ENCODE results near the gene MCC.

Gene MCC

GRCh38 chr5:113221294-113222176 is 266.7 kb downstream of the MCC start:
- Mint-ChIP-seq H3K36me3 (no peaks in the 10 kb centered on the region), H3K27me3 (peaks cover 26% of the 10 kb centered on the region), H3K27ac (no peak overlapping the region), H3K4me3 (no peak overlapping the region), H3K9me3 (no peaks in the 10 kb centered on the region), H3K4me1 (no peaks in the 10 kb centered on the region)
- no peak for ATAC-seq

GRCh38 chr5:113219695-113220094 is 268.6 kb downstream of the MCC start:
- Mint-ChIP-seq H3K27me3 (peaks cover 16% of the 10 kb centered on the region), H3K27ac (no peak overlapping the region), H3K4me1 (no peaks in the 10 kb centered on the region), H3K36me3 (no peaks in the 10 kb centered on the region), H3K9me3 (no peaks in the 10 kb centered on the region), H3K4me3 (no peak overlapping the region)
- ATAC-seq: no peak

GRCh38 chr5:113218906-113219517 is 269.2 kb downstream of the MCC start:
- no peak overlapping the region for H3K4me3 Mint-ChIP-seq
- H3K27me3 Mint-ChIP-seq: peaks cover 16% of the 10 kb centered on the region
- no peaks in the 10 kb centered on the region for H3K4me1 Mint-ChIP-seq
- ATAC-seq: no peak
- H3K36me3 Mint-ChIP-seq: no peaks in the 10 kb centered on the region
- H3K27ac Mint-ChIP-seq: no peak overlapping the region
- no peaks in the 10 kb centered on the region for H3K9me3 Mint-ChIP-seq

GRCh38 chr5:113218200-113218599 is 270.1 kb downstream of the MCC start:
- ATAC-seq: no peak
- H3K27ac Mint-ChIP-seq: no peak overlapping the region

GRCh38 chr5:113217619-113218184 is 270.6 kb downstream of the MCC start:
- H3K4me3 Mint-ChIP-seq: no peak overlapping the region
- no peak for ATAC-seq

More at GRCh38 chr5:113218200-113218599, 270.1 kb downstream of the MCC start:
- H3K36me3 Mint-ChIP-seq: no peaks in the 10 kb centered on the region
- no peaks in the 10 kb centered on the region for H3K4me1 Mint-ChIP-seq
- no peak overlapping the region for H3K4me3 Mint-ChIP-seq
- H3K9me3 Mint-ChIP-seq: no peaks in the 10 kb centered on the region
- peaks cover 10% of the 10 kb centered on the region for H3K27me3 Mint-ChIP-seq

GRCh38 chr5:113216545-113216944 is 271.7 kb downstream of the MCC start:
- Mint-ChIP-seq H3K27me3 (no peaks in the 10 kb centered on the region), H3K36me3 (no peaks in the 10 kb centered on the region)

More at GRCh38 chr5:113217619-113218184, 270.6 kb downstream of the MCC start:
- H3K4me1 Mint-ChIP-seq: no peaks in the 10 kb centered on the region
- no peaks in the 10 kb centered on the region for H3K9me3 Mint-ChIP-seq
- H3K36me3 Mint-ChIP-seq: no peaks in the 10 kb centered on the region
- H3K27ac Mint-ChIP-seq: no peak overlapping the region
- peaks cover 5% of the 10 kb centered on the region for H3K27me3 Mint-ChIP-seq

GRCh38 chr5:113215401-113216060 is 272.7 kb downstream of the MCC start:
- H3K9me3 Mint-ChIP-seq: no peaks in the 10 kb centered on the region
- no peaks in the 10 kb centered on the region for H3K4me1 Mint-ChIP-seq
- no peaks in the 10 kb centered on the region for H3K27me3 Mint-ChIP-seq
- no peak overlapping the region for H3K27ac Mint-ChIP-seq
- no peaks in the 10 kb centered on the region for H3K36me3 Mint-ChIP-seq
- no peak for ATAC-seq
- H3K4me3 Mint-ChIP-seq: no peak overlapping the region

More at GRCh38 chr5:113216545-113216944, 271.7 kb downstream of the MCC start:
- no peak overlapping the region for H3K27ac Mint-ChIP-seq
- no peaks in the 10 kb centered on the region for H3K9me3 Mint-ChIP-seq
- no peak overlapping the region for H3K4me3 Mint-ChIP-seq
- H3K4me1 Mint-ChIP-seq: no peaks in the 10 kb centered on the region
- no peak for ATAC-seq

- H3K4me1 Mint-ChIP-seq: no peaks in the 10 kb centered on the region
- no peak for ATAC-seq
Measured at GRCh38 chr5:113214606-113215323, 273.5 kb downstream of the MCC start.

GRCh38 chr5:113213551-113214425 is 274.5 kb downstream of the MCC start:
- H3K9me3 Mint-ChIP-seq: no peaks in the 10 kb centered on the region
- H3K27me3 Mint-ChIP-seq: peaks cover 10% of the 10 kb centered on the region
- no peak overlapping the region for H3K4me3 Mint-ChIP-seq
- no peaks in the 10 kb centered on the region for H3K36me3 Mint-ChIP-seq
- no peaks in the 10 kb centered on the region for H3K4me1 Mint-ChIP-seq
- ATAC-seq: peak; percentile 74
- H3K27ac Mint-ChIP-seq: no peak overlapping the region

More at GRCh38 chr5:113214606-113215323, 273.5 kb downstream of the MCC start:
- H3K27ac Mint-ChIP-seq: no peak overlapping the region
- H3K9me3 Mint-ChIP-seq: no peaks in the 10 kb centered on the region
- H3K27me3 Mint-ChIP-seq: peaks cover 4% of the 10 kb centered on the region
- no peaks in the 10 kb centered on the region for H3K36me3 Mint-ChIP-seq
- H3K4me3 Mint-ChIP-seq: no peak overlapping the region

GRCh38 chr5:113212244-113212920 is 275.9 kb downstream of the MCC start:
- no peaks in the 10 kb centered on the region for H3K4me1 Mint-ChIP-seq
- H3K36me3 Mint-ChIP-seq: no peaks in the 10 kb centered on the region
- H3K27me3 Mint-ChIP-seq: peaks cover 10% of the 10 kb centered on the region
- ATAC-seq: no peak
- H3K4me3 Mint-ChIP-seq: no peak overlapping the region
- no peak overlapping the region for H3K27ac Mint-ChIP-seq
- no peaks in the 10 kb centered on the region for H3K9me3 Mint-ChIP-seq

GRCh38 chr5:113209498-113209897 is 278.8 kb downstream of the MCC start:
- no peak overlapping the region for H3K4me3 Mint-ChIP-seq
- H3K4me1 Mint-ChIP-seq: no peaks in the 10 kb centered on the region
- H3K27ac Mint-ChIP-seq: no peak overlapping the region
- no peak for ATAC-seq
- no peaks in the 10 kb centered on the region for H3K9me3 Mint-ChIP-seq
- peaks cover 10% of the 10 kb centered on the region for H3K27me3 Mint-ChIP-seq
- no peaks in the 10 kb centered on the region for H3K36me3 Mint-ChIP-seq

- H3K4me3 Mint-ChIP-seq: no peak overlapping the region
- no peaks in the 10 kb centered on the region for H3K4me1 Mint-ChIP-seq
- H3K9me3 Mint-ChIP-seq: no peaks in the 10 kb centered on the region
- no peak for ATAC-seq
- H3K36me3 Mint-ChIP-seq: no peaks in the 10 kb centered on the region
- H3K27me3 Mint-ChIP-seq: peaks cover 10% of the 10 kb centered on the region
- H3K27ac Mint-ChIP-seq: no peak overlapping the region
Measured at GRCh38 chr5:113205807-113206206, 282.4 kb downstream of the MCC start.

- Mint-ChIP-seq H3K27me3 (peaks cover 10% of the 10 kb centered on the region), H3K27ac (no peak overlapping the region), H3K4me3 (no peak overlapping the region)
Measured at GRCh38 chr5:113205323-113205722, 282.9 kb downstream of the MCC start.

More at GRCh38 chr5:113205323-113205722, 282.9 kb downstream of the MCC start:
- no peak for ATAC-seq
- Mint-ChIP-seq H3K36me3 (no peaks in the 10 kb centered on the region), H3K9me3 (no peaks in the 10 kb centered on the region), H3K4me1 (no peaks in the 10 kb centered on the region)
